Lung (tissue), 12 donors: ENCODE measurements around the gene FBN1. TPM values are rescaled to one million over a fixed set of nuclear protein-coding genes. Genes with fewer than 3 reads are reported as not detected.
A peak's percentile ranks its signal among the peaks of the same experiment; 100 is the strongest.

Source experiments
- ATAC-seq: fragments of 200-7000 bp; cut with Tn5 transposase; one replicate; pipeline ENCODE4 v1.9.1; 2020; ENCODE audit warnings: moderate number of reproducible peaks; ENCODE audit not compliant: insufficient read depth, low FRiP score
- DNase-seq, 3 donors: peaks; one replicate each; pipeline ENCODE4 v3.0.0-alpha.2; 2013 to 2017
- H3K27ac ChIP-seq, 2 donors: one replicate each; pipeline ENCODE4 v1.5.1; 2013; ENCODE audit warnings: mild to moderate bottlenecking in 2 of 2, moderate library complexity in 2 of 2, control low read depth in 1 of 2, inconsistent platforms in 1 of 2, low read depth in 1 of 2, low read length in 1 of 2
- H3K27me3 ChIP-seq, 3 donors: one replicate each; pipeline ENCODE4 v1.5.1; 2013; ENCODE audit warnings: low read length in 2 of 3; ENCODE audit not compliant: control insufficient read depth in 3 of 3, insufficient read depth in 3 of 3
- H3K36me3 ChIP-seq, 4 donors: one replicate each; pipeline ENCODE4 v1.5.1; 2013; ENCODE audit warnings: low read length in 4 of 4, mild to moderate bottlenecking in 1 of 4, moderate library complexity in 1 of 4; ENCODE audit not compliant: control insufficient read depth in 4 of 4, insufficient read depth in 4 of 4
- H3K4me1 ChIP-seq, 5 donors: one replicate each; pipeline ENCODE4 v1.5.1; 2013; ENCODE audit warnings: low read length in 5 of 5, mild to moderate bottlenecking in 2 of 5, moderate library complexity in 1 of 5; ENCODE audit not compliant: control insufficient read depth in 5 of 5, insufficient read depth in 5 of 5
- H3K4me3 ChIP-seq: one replicate; pipeline ENCODE4 v1.5.1; 2013; ENCODE audit warnings: mild to moderate bottlenecking, control low read depth, moderate library complexity
- H3K9ac ChIP-seq, 2 donors: one replicate each; pipeline ENCODE4 v1.5.1; 2013; ENCODE audit warnings: low read length in 2 of 2, control low read depth in 1 of 2; ENCODE audit not compliant: insufficient read depth in 1 of 2
- H3K9me3 ChIP-seq, 4 donors: one replicate each; pipeline ENCODE4 v1.5.1; 2013; ENCODE audit warnings: low read length in 3 of 4, mild to moderate bottlenecking in 1 of 4, moderate library complexity in 1 of 4; ENCODE audit not compliant: control insufficient read depth in 4 of 4, insufficient read depth in 3 of 4
- CTCF ChIP-seq: IDR thresholded peaks from 2 replicates; pipeline ENCODE4 v1.5.1; 2012; ENCODE audit warnings: mild to moderate bottlenecking; ENCODE audit errors: control extremely low read depth, extremely low read depth
- WGBS, 2 donors: extraction: QIAGEN DNeasy Blood & Tissue Kit; methylation state at CpG; one replicate each; pipeline ENCODE4 v1.1.7; 2013; 5-methylcytosine and 5-hydroxymethylcytosine counted together
- polyA plus RNA-seq, 2 donors: library from polyadenylated mRNA; stranded (reverse); fragments of 200-250 nt; gene quantifications; one replicate each; pipeline ENCODE4 v1.2.1, GENCODE V29; 2013
- total RNA-seq, 2 donors: library from RNA; depleted of rRNA in 1 of 2; stranded (reverse); fragments of >200 nt in 1 of 2; gene quantifications; one replicate each; pipeline ENCODE4 v1.2.1, GENCODE V29; 2014 to 2021
- donor health status: control.
- donor health status: control.
- donor health status: Bipolar disorder and iron deficiency.
- donor health status: healthy.
- donor health status: DM: yes; HTN: yes; CAD: no.

The FBN1 gene
- total and polyA plus RNA-seq, 4 donors = 6.0 to 170 (median 60.8) TPM

GRCh38 chr15:48550822-48551525 is 94.5 kb downstream of the FBN1 start:
- H3K36me3 ChIP-seq = no peaks in the 10 kb centered on the region
- peaks cover 2 to 14% (median 7%) of the 10 kb centered on the region in 5 donors for H3K4me1 ChIP-seq
- WGBS, 2 donors = 95 to 98% methylated on average over 3 of the region's 3 CpGs
- H3K27ac ChIP-seq = no peak overlapping the region
- no peak for TF ChIP-seq CTCF
- ATAC-seq (no peak), DNase-seq (no peak)
- H3K4me3 ChIP-seq = no peak overlapping the region
- no peaks in the 10 kb centered on the region for H3K27me3 ChIP-seq
- peaks cover 0 to 1% (median 0%) of the 10 kb centered on the region in 4 donors for H3K9me3 ChIP-seq
- H3K9ac ChIP-seq = no peak overlapping the region

GRCh38 chr15:48548455-48548854 is 97.1 kb downstream of the FBN1 start:
- H3K27ac ChIP-seq = no peak overlapping the region
- peaks cover 2 to 17% (median 6%) of the 10 kb centered on the region in 5 donors for H3K4me1 ChIP-seq
- no peaks in the 10 kb centered on the region for H3K36me3 ChIP-seq
- H3K9me3 ChIP-seq = no peaks in the 10 kb centered on the region
- no peak for TF ChIP-seq CTCF
- H3K4me3 ChIP-seq = no peak overlapping the region
- H3K27me3 ChIP-seq = no peaks in the 10 kb centered on the region
- DNase-seq (no peak), ATAC-seq (no peak)
- no peak overlapping the region for H3K9ac ChIP-seq
- WGBS, 2 donors = 89 to 95% methylated on average over 2 of the region's 2 CpGs

- no peaks in the 10 kb centered on the region for H3K27me3 ChIP-seq
- no peak for TF ChIP-seq CTCF
- H3K4me1 ChIP-seq = peaks cover 2 to 17% (median 7%) of the 10 kb centered on the region in 5 donors
- no peaks in the 10 kb centered on the region for H3K36me3 ChIP-seq
- no peaks in the 10 kb centered on the region for H3K9me3 ChIP-seq
- H3K27ac ChIP-seq = no peak overlapping the region
- DNase-seq (peak in 2 of 3 donors; percentile 42 to 49), ATAC-seq (no peak)
- no peak overlapping the region for H3K4me3 ChIP-seq
- no peak overlapping the region for H3K9ac ChIP-seq
- WGBS, 2 donors = 60 to 74% methylated on average over 4 of the region's 4 CpGs
These were observed 98.2 kb downstream of the FBN1 start for GRCh38 chr15:48547286-48547685.

GRCh38 chr15:48546296-48546695 is 99.2 kb downstream of the FBN1 start:
- no peaks in the 10 kb centered on the region for H3K27me3 ChIP-seq
- WGBS, 2 donors = 82 to 85% methylated on average over 3 of the region's 3 CpGs
- no peak for ATAC-seq
- TF ChIP-seq CTCF = no peak
- peaks cover 2 to 26% (median 10%) of the 10 kb centered on the region in 5 donors for H3K4me1 ChIP-seq
- H3K4me3 ChIP-seq = no peak overlapping the region
- no peak for DNase-seq
- no peak overlapping the region for H3K27ac ChIP-seq
- no peak overlapping the region for H3K9ac ChIP-seq
- H3K9me3 ChIP-seq = no peaks in the 10 kb centered on the region
- no peaks in the 10 kb centered on the region for H3K36me3 ChIP-seq
